ENCODE data around the gene CARD18.

DNA sequence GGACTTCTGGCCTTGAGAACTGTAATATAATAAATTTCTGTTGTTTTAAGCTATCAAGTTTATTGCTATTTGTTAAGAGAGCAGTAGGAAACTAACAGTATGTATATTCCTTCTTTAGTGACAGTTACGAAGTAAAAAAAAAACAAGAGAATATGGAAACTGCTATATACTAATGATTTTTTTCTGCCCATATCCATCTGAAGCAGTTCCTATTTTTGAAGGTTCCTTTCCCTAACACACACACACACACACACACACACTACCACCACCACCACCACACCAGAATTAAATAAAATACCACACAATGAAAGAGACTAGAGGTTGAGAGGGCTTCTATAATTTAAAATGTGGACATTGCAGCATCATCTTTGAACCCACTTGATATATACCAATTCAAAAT is 44.4 kb upstream of the CARD18 start:
- no peak for TF ChIP-seq POLR2AphosphoS5 (IDR thresholded peaks at IDR 0.05; ENCODE audit: low read depth, low read length)
- TF ChIP-seq TAF1 (IDR thresholded peaks at IDR 0.05; ENCODE audit: borderline replicate concordance, low read depth, low read length) = no peak
- no peak for TF ChIP-seq POLR2A (IDR thresholded peaks at IDR 0.05; ENCODE audit: low read depth, low read length)
